IPS-NIHi7 (cell line): ENCODE measurements around the gene RAMP1.

Experiments
- DNase-seq: peaks from one replicate; pipeline ENCODE4 v3.0.0; 2012; ENCODE audit warnings: mixed read lengths; ENCODE audit errors: extremely low spot score

The RAMP1 gene

DNA sequence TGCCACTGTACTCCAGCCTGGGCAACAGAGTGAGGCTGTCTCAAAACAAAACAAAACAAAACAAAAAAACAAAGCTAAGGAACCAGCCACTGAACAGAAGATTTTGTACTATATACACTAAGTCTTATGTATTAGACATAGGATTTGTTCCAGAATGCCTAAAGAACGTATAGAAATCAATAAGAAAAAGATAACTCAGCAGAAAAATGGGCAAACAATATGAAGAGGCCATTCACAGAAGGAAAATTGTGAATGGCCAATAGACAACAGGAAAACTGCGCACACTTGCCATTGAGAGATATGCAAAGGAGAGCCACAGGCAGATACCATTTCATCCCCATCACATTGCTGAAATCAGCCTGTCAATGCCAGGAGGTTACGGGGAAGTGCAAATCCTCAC lies 92.5 kb downstream of the RAMP1 start:
- no peak for DNase-seq

DNA sequence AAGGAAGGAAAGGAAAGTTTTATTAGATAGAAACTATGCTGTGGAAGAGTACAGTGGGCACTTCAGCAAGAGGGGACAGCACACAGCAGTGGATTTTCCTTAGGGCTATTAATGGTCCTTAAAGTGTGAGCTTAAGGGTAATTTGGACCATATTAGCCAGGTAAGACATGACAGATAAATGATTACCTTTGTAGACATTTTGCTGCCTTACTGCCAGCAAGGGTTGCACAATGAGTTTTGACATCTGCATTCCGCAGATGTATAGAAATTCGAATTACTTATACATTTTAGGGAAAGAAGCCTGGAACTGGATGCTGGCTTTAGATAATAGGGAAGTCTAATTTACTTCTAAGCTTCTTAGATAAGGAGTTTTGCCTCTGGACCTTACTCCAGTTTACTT lies 93.4 kb downstream of the RAMP1 start:
- no peak for DNase-seq

DNA sequence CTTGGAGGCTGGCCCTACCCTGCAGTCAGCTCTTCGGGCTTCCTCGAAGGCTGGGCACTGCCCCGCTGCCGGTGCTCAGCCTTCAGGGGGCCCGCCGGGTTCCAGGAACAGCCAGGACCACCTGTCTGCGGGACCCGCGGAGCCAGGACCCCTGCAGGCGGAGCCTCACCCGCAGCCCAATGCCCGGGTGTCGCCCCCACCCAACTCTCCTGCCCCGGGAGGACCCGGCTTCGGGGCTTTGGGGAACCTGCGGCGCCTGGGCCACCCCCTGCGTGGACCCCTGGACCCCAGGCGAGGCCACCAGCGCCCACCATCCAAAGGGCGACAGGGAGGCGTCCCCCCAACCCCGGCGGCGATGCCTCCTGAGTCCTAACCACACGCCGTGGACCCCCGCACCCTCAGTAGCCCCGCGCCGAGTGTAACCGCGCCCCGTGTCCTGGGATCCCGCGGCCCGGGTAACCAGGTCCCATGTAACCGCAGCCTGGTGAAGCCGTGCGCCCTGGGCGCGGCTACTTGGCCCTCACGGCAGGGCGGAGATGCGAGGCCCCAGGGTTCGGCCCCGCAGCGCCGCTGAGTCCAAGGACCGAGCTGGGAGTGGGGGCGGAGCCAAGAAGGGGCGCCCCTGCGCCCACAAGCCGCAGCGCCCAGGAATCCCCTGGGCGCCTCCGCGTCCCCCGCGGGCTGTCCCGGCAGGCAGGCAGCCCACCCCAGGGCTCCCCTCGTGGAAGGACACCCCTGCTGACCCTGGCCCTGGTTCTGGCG lies 96.4 kb downstream of the RAMP1 start:
- peak; percentile 42 for DNase-seq

DNA sequence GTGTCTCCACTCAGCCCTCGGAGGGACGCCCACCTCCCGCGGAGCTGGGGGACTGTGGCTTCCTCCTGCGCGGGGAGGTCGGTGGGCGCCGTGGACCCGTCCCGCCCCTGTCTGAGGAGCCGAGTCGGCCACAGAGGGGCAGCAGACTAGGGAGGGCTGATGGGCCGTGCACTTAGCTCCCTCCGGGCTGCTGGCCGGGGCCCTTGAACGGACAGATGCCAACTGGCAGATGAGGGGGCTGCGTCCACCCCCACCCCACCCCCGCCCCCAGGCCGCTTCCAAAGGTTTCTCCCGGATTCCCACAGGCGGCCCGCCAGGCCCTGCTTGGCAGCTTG lies 96.9 kb downstream of the RAMP1 start:
- DNase-seq: peak; percentile 46

DNA sequence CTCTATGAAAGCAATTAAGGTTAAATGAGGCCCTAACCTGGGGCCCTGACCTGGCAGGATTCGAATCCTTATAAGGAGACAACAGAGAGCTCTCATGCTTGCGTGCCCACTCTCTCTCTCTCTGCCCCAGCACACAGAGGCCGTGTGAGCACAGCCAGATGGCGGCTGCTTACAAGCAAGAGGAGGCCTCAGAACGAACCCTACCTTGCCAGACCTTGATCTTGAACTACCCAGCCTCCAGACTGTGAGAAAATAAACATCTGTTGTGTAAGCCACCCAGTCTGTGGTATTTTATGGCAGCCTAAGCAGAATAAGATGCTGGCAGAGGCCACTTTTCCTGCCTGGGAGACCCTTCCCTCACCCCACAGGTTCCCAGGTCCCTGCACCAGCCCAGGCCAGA lies 102.2 kb downstream of the RAMP1 start:
- no peak for DNase-seq
